OCI-LY7 (cell line): Measurements from ENCODE around the gene SNRNP25. TPM values are rescaled to one million over a fixed set of nuclear protein-coding genes. Genes with fewer than 3 reads are reported as not detected.
"Not testable (repeated sequence)": the region's sequence is repeated elsewhere in the genome, so short reads cannot be mapped to it uniquely, and the experiment has no call there.

ENCODE experiments used
- BruUV-seq: library from RNA; stranded (reverse); fragments of 400-500 nt; replicated peaks from 2 replicates; lab custom pipeline; 2021; lab: Mats Ljungman, UMichigan
- CTCF ChIA-PET: fragments of 300-600 bp; sonication (Branson Sonifier 250); formaldehyde crosslinking; loops from one replicate; lab custom pipeline; 2022; ENCODE audit warnings: antibody characterized with exemption; ENCODE audit not compliant: unreplicated experiment; lab: Charles Lee
- POLR2A ChIA-PET: fragments of 300-600 bp; sonication (Branson Sonifier 250); formaldehyde crosslinking; loops from one replicate; lab custom pipeline; 2022; ENCODE audit warnings: antibody characterized with exemption; lab: Charles Lee
- DNase-seq: peaks from one replicate; pipeline ENCODE4 v3.0.0-alpha.2; 2015; ENCODE audit warnings: low spot score
- H2AFZ ChIP-seq: fragments of 200-600 bp; sonication (generic), shearing (Covaris generic); 2 replicates; pipeline ENCODE4 v1.6.1; 2014; ENCODE audit warnings: mild to moderate bottlenecking, antibody characterized with exemption, low read length, moderate library complexity
- H3K27ac ChIP-seq: fragments of 200-600 bp; sonication (generic); 2 replicates; pipeline ENCODE4 v1.5.1; 2014; ENCODE audit warnings: mixed run types, low read depth, mild to moderate bottlenecking, moderate library complexity, low read length, inconsistent platforms; ENCODE audit not compliant: poor library complexity, severe bottlenecking
- H3K36me3 ChIP-seq: fragments of 200-600 bp; sonication (generic); 2 replicates; pipeline ENCODE4 v1.6.1; 2014; ENCODE audit warnings: mild to moderate bottlenecking, antibody characterized with exemption, low read length, moderate library complexity, mixed read lengths; ENCODE audit not compliant: insufficient read depth
- H3K4me1 ChIP-seq: fragments of 200-600 bp; sonication (generic); 2 replicates; pipeline ENCODE4 v1.5.1; 2014; ENCODE audit warnings: mild to moderate bottlenecking, low read length; ENCODE audit not compliant: insufficient read depth, poor library complexity, severe bottlenecking
- H3K4me2 ChIP-seq: fragments of 200-600 bp; sonication (generic); 2 replicates; pipeline ENCODE4 v1.6.1; 2014; ENCODE audit warnings: mild to moderate bottlenecking, low read length
- H3K4me3 ChIP-seq: fragments of 200-600 bp; sonication (generic); 2 replicates; pipeline ENCODE4 v1.5.1; 2014; ENCODE audit warnings: mild to moderate bottlenecking, low read depth, low read length; ENCODE audit not compliant: poor library complexity, severe bottlenecking
- H3K79me2 ChIP-seq: fragments of 200-600 bp; sonication (generic); 2 replicates; pipeline ENCODE4 v1.6.1; 2016; ENCODE audit warnings: low read depth, mild to moderate bottlenecking, low read length, moderate library complexity, mixed read lengths; ENCODE audit not compliant: insufficient read depth
- H3K9me2 ChIP-seq: fragments of 200-600 bp; sonication (generic); 2 replicates; pipeline ENCODE4 v1.6.1; 2016; ENCODE audit warnings: mild to moderate bottlenecking, low read length, mixed read lengths; ENCODE audit not compliant: insufficient read depth
- H3K9me3 ChIP-seq: fragments of 200-600 bp; sonication (generic); 2 replicates; pipeline ENCODE4 v1.6.1; 2014; ENCODE audit warnings: mild to moderate bottlenecking, mixed run types, low read length, mixed read lengths
- H4K20me1 ChIP-seq: fragments of 200-600 bp; sonication (generic); 2 replicates; pipeline ENCODE4 v1.6.1; 2014; ENCODE audit warnings: mild to moderate bottlenecking, antibody characterized with exemption, low read length, moderate library complexity, mixed read lengths; ENCODE audit not compliant: insufficient read depth
- EZH2phosphoT487 ChIP-seq: fragments of 200-600 bp; sonication (generic); IDR thresholded peaks from 2 replicates; pipeline ENCODE4 v1.6.1; 2018; ENCODE audit warnings: low read depth, borderline replicate concordance, mild to moderate bottlenecking, mixed run types, antibody characterized with exemption, low read length, moderate library complexity, mixed read lengths
- intact Hi-C: fragments of 100-400 bp; cut with micrococcal nuclease; formaldehyde crosslinking; loops from one replicate; pipeline ENCODE4 v1.10.0; 2022; ENCODE audit not compliant: unreplicated experiment
- total RNA-seq, 2 experiments: library from RNA; depleted of rRNA in 1 of 2; stranded (reverse); fragments of >200 nt in 1 of 2; shearing (Covaris generic) in 1 of 2; gene quantifications; 2 replicates each; pipeline ENCODE4 v1.2.3, GENCODE V29; 2014 to 2022
- TF ChIP-seq, protein P1 (sequence below): fragments of 200-600 bp; sonication (generic); conservative IDR thresholded peaks from 2 replicates; pipeline ENCODE4 v1.5.1; 2014; ENCODE audit warnings: mild to moderate bottlenecking, antibody characterized with exemption, low read length, moderate library complexity, mixed read lengths

Gene SNRNP25
- total RNA-seq, 2 experiments from 2014 or later: 61.4 to 68.3 TPM

DNA sequence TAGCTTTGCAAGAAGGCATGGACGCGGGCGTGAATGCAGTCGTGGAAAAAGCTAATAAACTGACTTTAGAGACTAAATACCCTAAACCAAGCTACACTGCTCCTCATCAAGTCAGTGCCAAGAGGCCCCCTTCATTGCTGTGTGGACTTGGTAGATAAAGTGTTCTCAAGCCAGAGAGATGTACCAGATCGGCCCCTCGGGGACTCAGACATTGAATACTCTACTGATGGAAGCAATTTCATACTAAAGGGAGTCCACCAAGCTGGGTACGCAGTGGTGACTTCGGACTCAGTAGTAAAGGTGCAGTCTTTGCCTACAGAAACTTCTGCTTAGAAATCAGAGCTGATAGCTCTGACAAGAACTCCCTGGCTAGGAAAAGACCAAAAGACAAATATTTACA, 9.0 kb upstream of the SNRNP25 start:
- H4K20me1 ChIP-seq: peaks cover 12% of the 10 kb centered on the region; the same call in 1 of the 2 replicates
- H3K27ac ChIP-seq: no peak overlapping the region
- H2AFZ ChIP-seq: no peak overlapping the region
- peaks cover 34% of the 10 kb centered on the region; the same call in 1 of the 2 replicates for H3K79me2 ChIP-seq
- TSS peak; percentile 39 for BruUV-seq
- peaks cover 89% of the 10 kb centered on the region for H3K36me3 ChIP-seq
- TF ChIP-seq EZH2phosphoT487: no peak
- TF ChIP-seq, protein P1, sequence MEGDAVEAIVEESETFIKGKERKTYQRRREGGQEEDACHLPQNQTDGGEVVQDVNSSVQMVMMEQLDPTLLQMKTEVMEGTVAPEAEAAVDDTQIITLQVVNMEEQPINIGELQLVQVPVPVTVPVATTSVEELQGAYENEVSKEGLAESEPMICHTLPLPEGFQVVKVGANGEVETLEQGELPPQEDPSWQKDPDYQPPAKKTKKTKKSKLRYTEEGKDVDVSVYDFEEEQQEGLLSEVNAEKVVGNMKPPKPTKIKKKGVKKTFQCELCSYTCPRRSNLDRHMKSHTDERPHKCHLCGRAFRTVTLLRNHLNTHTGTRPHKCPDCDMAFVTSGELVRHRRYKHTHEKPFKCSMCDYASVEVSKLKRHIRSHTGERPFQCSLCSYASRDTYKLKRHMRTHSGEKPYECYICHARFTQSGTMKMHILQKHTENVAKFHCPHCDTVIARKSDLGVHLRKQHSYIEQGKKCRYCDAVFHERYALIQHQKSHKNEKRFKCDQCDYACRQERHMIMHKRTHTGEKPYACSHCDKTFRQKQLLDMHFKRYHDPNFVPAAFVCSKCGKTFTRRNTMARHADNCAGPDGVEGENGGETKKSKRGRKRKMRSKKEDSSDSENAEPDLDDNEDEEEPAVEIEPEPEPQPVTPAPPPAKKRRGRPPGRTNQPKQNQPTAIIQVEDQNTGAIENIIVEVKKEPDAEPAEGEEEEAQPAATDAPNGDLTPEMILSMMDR: no peak
- no peak overlapping the region for H3K4me2 ChIP-seq
- POLR2A ChIA-PET: no interaction called here
- DNase-seq: no peak
- H3K4me3 ChIP-seq: no peak overlapping the region
- intact Hi-C loops: no loop called here
- CTCF ChIA-PET: no interaction called here
- no peaks in the 10 kb centered on the region for H3K9me3 ChIP-seq
- H3K9me2 ChIP-seq: no peaks in the 10 kb centered on the region
- H3K4me1 ChIP-seq: peaks cover 6% of the 10 kb centered on the region

DNA sequence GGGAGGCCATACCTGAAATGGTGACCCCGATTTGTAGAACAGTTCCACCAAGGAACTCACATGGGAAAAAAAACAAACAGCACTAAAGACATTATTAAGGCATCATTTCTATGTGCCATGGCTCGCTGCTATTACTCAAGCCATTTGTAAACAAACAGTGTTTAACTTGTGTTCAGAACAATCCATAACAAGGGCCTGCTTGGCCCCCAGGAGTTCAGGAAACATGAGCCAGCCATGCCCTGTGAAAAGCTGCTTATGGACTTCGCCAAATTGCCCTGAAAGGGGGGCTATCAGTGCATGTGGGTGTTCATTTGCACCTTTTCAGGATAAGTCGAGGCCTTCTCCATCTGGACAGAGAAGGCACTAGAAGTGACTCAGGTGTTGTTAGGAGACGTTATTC, 8.2 kb upstream of the SNRNP25 start:
- no peaks in the 10 kb centered on the region for H3K9me2 ChIP-seq
- peaks cover 37% of the 10 kb centered on the region for H3K79me2 ChIP-seq
- H3K4me2 ChIP-seq: no peak overlapping the region
- H3K4me3 ChIP-seq: no peak overlapping the region
- intact Hi-C loops: no loop called here
- TF ChIP-seq EZH2phosphoT487: no peak
- TF ChIP-seq, protein P1: no peak
- H4K20me1 ChIP-seq: peaks cover 15% of the 10 kb centered on the region; the same call in 1 of the 2 replicates
- no peak overlapping the region for H3K27ac ChIP-seq
- H3K36me3 ChIP-seq: peaks cover 93% of the 10 kb centered on the region
- no peaks in the 10 kb centered on the region for H3K4me1 ChIP-seq
- no peak for DNase-seq
- ChIA-PET POLR2A (no interaction called here), CTCF (no interaction called here)
- H2AFZ ChIP-seq: no peak overlapping the region
- H3K9me3 ChIP-seq: no peaks in the 10 kb centered on the region
- BruUV-seq: no TSS peak

DNA sequence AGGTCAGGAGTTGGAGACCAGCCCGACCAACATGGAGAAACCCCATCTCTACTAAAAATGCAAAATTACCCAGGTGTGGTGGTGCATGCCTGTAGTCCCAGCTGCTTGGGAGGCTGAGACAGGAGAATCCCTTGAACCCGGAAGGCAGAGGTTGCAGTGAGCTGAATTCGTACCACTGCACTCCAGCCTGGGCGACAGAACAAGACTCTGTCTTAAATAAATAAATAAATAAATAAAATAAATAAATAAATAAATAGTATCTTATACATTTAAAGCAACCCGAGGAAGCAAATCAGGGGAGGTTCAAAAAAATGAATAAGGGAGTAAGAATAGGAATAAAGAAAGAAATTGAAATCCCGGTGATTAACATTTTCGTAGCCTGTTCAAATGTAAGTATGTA, 7.1 kb upstream of the SNRNP25 start:
- peaks cover 97% of the 10 kb centered on the region for H3K36me3 ChIP-seq
- H3K4me1 ChIP-seq, BruUV-seq, intact Hi-C loops, H3K27ac ChIP-seq, H2AFZ ChIP-seq, DNase-seq, POLR2A ChIA-PET, CTCF ChIA-PET, H3K4me2 ChIP-seq, H3K9me2 ChIP-seq, H3K9me3 ChIP-seq, H3K4me3 ChIP-seq: not testable (repeated sequence)
- H3K79me2 ChIP-seq: peaks cover 47% of the 10 kb centered on the region
- peaks cover 25% of the 10 kb centered on the region for H4K20me1 ChIP-seq
